Right lobe of liver (tissue), 4 donors: ENCODE results near the gene IFIT1B.
"Not testable (repeated sequence)": the region's sequence is repeated elsewhere in the genome, so short reads cannot be mapped to it uniquely, and the experiment has no call there.

Source experiments
- CTCF ChIP-seq, 4 donors: fragments of 200-600 bp in 3 of 4; fragments of 450-650 bp in 1 of 4; IDR thresholded peaks; one replicate each; pipeline versions ENCODE4 v1.5.1 to v1.8.0; 2016 to 2022; ENCODE audit warnings: antibody characterized with exemption in 4 of 4, mild to moderate bottlenecking in 2 of 4
- POLR2A ChIP-seq: fragments of 450-650 bp; IDR thresholded peaks from one replicate; pipeline ENCODE4 v1.6.1; 2017; ENCODE audit warnings: antibody characterized with exemption, mild to moderate bottlenecking
- donor health status: DM: no; HTN: no; CAD: no.
- donor health status: DM: no; HTN: no; CAD: no.
- donor health status: DM: no; HTN: yes; CAD: no.

GRCh38 chr10:89331487-89332122, 46.3 kb upstream of the IFIT1B start:
- not testable (repeated sequence) for TF ChIP-seq CTCF (IDR thresholded peaks at IDR 0.05); POLR2A
